GM12878 (cell line): ENCODE measurements around the gene PCDHGB5. TPM values are rescaled to one million over a fixed set of nuclear protein-coding genes. Genes with fewer than 3 reads are reported as not detected.
"Not testable (repeated sequence)": the region's sequence is repeated elsewhere in the genome, so short reads cannot be mapped to it uniquely, and the experiment has no call there.

Experiments
- ATAC-seq: fragments of 200-7000 bp; cut with Tn5 transposase; 3 replicates; pipeline ENCODE4 v1.9.1; 2020; ENCODE audit warnings: mild to moderate bottlenecking, moderate library complexity
- Bru-seq: library from RNA; stranded (reverse); fragments of 400-500 nt; gene quantifications from one replicate; lab custom pipeline; 2021; lab: Mats Ljungman, UMichigan
- BruChase-seq, 2 experiments: library from RNA; stranded (reverse); fragments of 400-500 nt; gene quantifications; one replicate each; lab custom pipeline; 2021; lab: Mats Ljungman, UMichigan
- BruUV-seq: library from RNA; stranded (reverse); fragments of 400-500 nt; replicated peaks from 2 replicates; lab custom pipeline; 2021; lab: Mats Ljungman, UMichigan
- CTCF ChIA-PET: fragments of 300-600 bp; sonication (Branson Sonifier 250); formaldehyde crosslinking; extraction: SDS; loops from one replicate; lab custom pipeline; 2021; ENCODE audit warnings: inconsistent platforms; lab: Yijun Ruan, JAX
- POLR2A ChIA-PET: fragments of 350-600 bp; formaldehyde crosslinking; extraction: SDS; loops from one replicate; lab custom pipeline; 2021; ENCODE audit warnings: inconsistent platforms; lab: Charles Lee
- RAD21 ChIA-PET: fragments of 300-600 bp; sonication (Branson Sonifier 250); formaldehyde crosslinking; loops from one replicate; lab custom pipeline; 2023; ENCODE audit warnings: antibody characterized with exemption; ENCODE audit not compliant: unreplicated experiment; lab: Charles Lee
- SMC1A ChIA-PET: fragments of 300-600 bp; sonication (Branson Sonifier 250); formaldehyde crosslinking; loops from one replicate; lab custom pipeline; 2023; ENCODE audit not compliant: unreplicated experiment, uncharacterized antibody; lab: Charles Lee
- DNase-seq: peaks from one replicate; pipeline ENCODE4 v3.0.0-alpha.2; 2011; ENCODE audit warnings: low read depth, low spot score
- FAIRE-seq: peaks from 3 replicates; lab custom pipeline; 2011; peaks lifted over from hg19 to GRCh38; lab: Jason Lieb, UNC
- H2AFZ ChIP-seq: 2 replicates; pipeline ENCODE4 v1.6.0; 2011; ENCODE audit warnings: low read depth, low read length, control low read depth; ENCODE audit not compliant: control insufficient read depth
- H3K27ac ChIP-seq: 2 replicates; pipeline ENCODE4 v1.5.1; 2011; ENCODE audit warnings: control low read depth; ENCODE audit not compliant: control insufficient read depth, insufficient read depth
- H3K27me3 ChIP-seq, 2 experiments: replicated peaks in 1 of 2; 2 replicates each; pipeline versions ENCODE4 v1.6.0 to v1.6.1; 2011; ENCODE audit warnings: low read length in 1 of 2; ENCODE audit not compliant: control insufficient read depth in 2 of 2, insufficient read depth in 2 of 2
- H3K36me3 ChIP-seq, 2 experiments: 2 replicates each; pipeline ENCODE4 v1.5.1; 2011; ENCODE audit warnings: low read length in 1 of 2; ENCODE audit not compliant: control insufficient read depth in 2 of 2, insufficient read depth in 2 of 2
- H3K4me1 ChIP-seq: 2 replicates; pipeline ENCODE4 v1.6.1; 2011; ENCODE audit warnings: mild to moderate bottlenecking, low read length, moderate library complexity, mixed read lengths; ENCODE audit not compliant: control insufficient read depth, insufficient read depth
- H3K4me2 ChIP-seq: 2 replicates; pipeline ENCODE4 v1.6.0; 2011; ENCODE audit warnings: control low read depth; ENCODE audit not compliant: control insufficient read depth, insufficient read depth
- H3K4me3 ChIP-seq: fragments of 200-600 bp; sonication (generic); 2 replicates; pipeline ENCODE4 v1.5.1; 2016
- H3K79me2 ChIP-seq: 2 replicates; pipeline ENCODE4 v1.6.0; 2011; ENCODE audit warnings: low read length; ENCODE audit not compliant: control insufficient read depth, insufficient read depth
- H3K9ac ChIP-seq: 2 replicates; pipeline ENCODE4 v1.8.0; 2011; ENCODE audit warnings: low read length, control low read depth, mixed read lengths; ENCODE audit not compliant: control insufficient read depth, insufficient read depth
- H3K9me3 ChIP-seq: replicated peaks from 3 replicates; pipeline ENCODE4 v1.5.1; 2011; ENCODE audit warnings: mild to moderate bottlenecking, low read length; ENCODE audit not compliant: control insufficient read depth, insufficient read depth
- H4K20me1 ChIP-seq: 2 replicates; pipeline ENCODE4 v1.6.0; 2011; ENCODE audit not compliant: control insufficient read depth, insufficient read depth
- CBX5 ChIP-seq: sonication (generic); IDR thresholded peaks from 2 replicates; pipeline ENCODE4 v1.6.1; 2016; ENCODE audit warnings: low read depth, moderate library complexity, mild to moderate bottlenecking, inconsistent platforms
- NRF1 ChIP-seq: conservative IDR thresholded peaks from 2 replicates; pipeline ENCODE4 v1.6.1; 2011; ENCODE audit warnings: mild to moderate bottlenecking, low read depth, low read length, improper control_type of control experiment
- RAD21 ChIP-seq: IDR thresholded peaks from 2 replicates; pipeline ENCODE4 v1.6.1; 2011; ENCODE audit warnings: mild to moderate bottlenecking, low read depth, low read length, moderate library complexity; ENCODE audit not compliant: insufficient read depth
- WGBS: methylation state at CpG from one replicate; pipeline ENCODE4 v1.1.6; 2016; ENCODE audit warnings: low lambda C conversion rate; ENCODE audit not compliant: insufficient replicate concordance, insufficient coverage; ENCODE audit errors: missing lambda C conversion rate; 5-methylcytosine and 5-hydroxymethylcytosine counted together
- in situ Hi-C: fragments of 300-500 bp; cut with MboI; formaldehyde crosslinking; loops from 9 replicates; pipeline ENCODE4 v1.14.3; 2018; ENCODE audit warnings: mixed read lengths
- intact Hi-C: fragments of 100-400 bp; cut with micrococcal nuclease; formaldehyde crosslinking; loops from one replicate; pipeline ENCODE4 v1.14.2; 2022; ENCODE audit not compliant: unreplicated experiment
- long read RNA-seq, 2 experiments: library from polyadenylated mRNA; unstranded; transcript quantifications; one replicate each; pipeline ENCODE4 v2.0.0, GENCODE V29; 2019 to 2020
- polyA minus RNA-seq, 3 experiments: library from RNA; depleted of rRNA, polyadenylated mRNA; stranded (reverse); fragments of >200 nt; gene quantifications; 2 replicates each; pipeline ENCODE4 v1.2.3, GENCODE V29; 2011
- polyA plus RNA-seq, 11 experiments: library from polyadenylated mRNA; depleted of rRNA in 4 of 11; unstranded in 6 of 11; stranded (reverse) in 5 of 11; fragments of >200 nt; fragmentation: Nextera tagmentation in 4 of 11; fragmentation: Illumina TruSeq in 1 of 11; extraction: Ambion mirVana in 4 of 11; extraction: Trizol in 1 of 11; gene quantifications; 1 replicate in 1 of 11; 2 replicates in 10 of 11; pipeline versions ENCODE4 v1.2.1 to v1.2.3, GENCODE V29; 2011 to 2016; ENCODE audit warnings: inconsistent platforms in 2 of 11, missing spikeins in 2 of 11, low read depth in 1 of 11
- total RNA-seq, 4 experiments: library from RNA; depleted of rRNA in 3 of 4; stranded (reverse); fragments of >200 nt in 3 of 4; fragmentation: Illumina TruSeq in 1 of 4; extraction: Trizol in 1 of 4; gene quantifications; 2 replicates each; pipeline versions ENCODE4 v1.2.1 to v1.2.3, GENCODE V29; 2013 to 2021
- TF ChIP-seq, protein P1 (sequence below), 3 experiments: IDR thresholded peaks in 2 of 3; conservative IDR thresholded peaks in 1 of 3; 2 replicates each; pipeline ENCODE4 v1.5.1; 2011; ENCODE audit warnings: low read depth in 3 of 3, low read length in 3 of 3, mild to moderate bottlenecking in 3 of 3, control low read depth in 2 of 3, moderate library complexity in 2 of 3, inconsistent platforms in 1 of 3, mixed read lengths in 1 of 3; ENCODE audit not compliant: control insufficient read depth in 2 of 3, insufficient read depth in 1 of 3; ENCODE audit errors: extremely low read depth in 1 of 3

Gene PCDHGB5
- 2.9 and 3.9 TPM in 2 replicates for total RNA-seq (2013; cell fraction: nucleolus; rRNA removed)
- total RNA-seq (2014; rRNA removed) (1.4 and 1.9 TPM in 2 replicates), total RNA-seq (2014; rRNA removed; fragmentation: Illumina TruSeq; extraction: Trizol) (1.3 TPM in 2 replicates), total RNA-seq (2021) (1.8 and 2.3 TPM in 2 replicates), polyA plus RNA-seq (2011; rRNA removed) (0.07 TPM in 1 of 2 replicates, not detected in the other), polyA plus RNA-seq (2014; fragmentation: Illumina TruSeq; extraction: Trizol) (1.1 TPM in 2 replicates), polyA plus RNA-seq (2014; fragmentation: Nextera tagmentation; extraction: Ambion mirVana) (under 1 TPM in 1 of 2 experiments, not detected in 1; 0.02 TPM), polyA plus RNA-seq (2014; rRNA removed) (0.95 TPM in 2 replicates), polyA plus RNA-seq (2016; fragmentation: Nextera tagmentation; extraction: Ambion mirVana) (1 to 10 TPM; 1.4 to 2.3 TPM), polyA minus RNA-seq (2011; rRNA and poly(A)+ RNA removed) (0.07 and 0.26 TPM in 2 replicates), Bru-seq, nascent RNA (percentile 33 among the genes with signal in this experiment), BruChase-seq, experiment 1, labeled RNA remaining after a 6-hour chase (percentile 39 among the genes with signal in this experiment), BruChase-seq, experiment 2, labeled RNA remaining after a 2-hour chase (percentile 39 among the genes with signal in this experiment)
- 0.60 TPM for polyA plus RNA-seq (2011; ENCODE audit: low read depth)
- polyA plus RNA-seq (2011; cell fraction: cytosol; rRNA removed), result 0.06 and 0.07 TPM in 2 replicates
- 0.16 and 0.32 TPM in 2 replicates for polyA plus RNA-seq (2011; cell fraction: nucleus; rRNA removed)
- 1.1 and 1.4 TPM in 2 replicates for polyA plus RNA-seq (2012)
- not detected in 2 replicates for polyA minus RNA-seq (2011; cell fraction: cytosol; rRNA and poly(A)+ RNA removed)
- 0.48 and 0.57 TPM in 2 replicates for polyA minus RNA-seq (2011; cell fraction: nucleus; rRNA and poly(A)+ RNA removed)
- long read RNA-seq, experiment 1, result 0 reads
- long read RNA-seq, experiment 2, partial matches to known transcripts, result 0 of 1 reads
- long read RNA-seq, experiment 2, other reads (novel, unspliced or antisense), result 0 of 1 reads

DNA sequence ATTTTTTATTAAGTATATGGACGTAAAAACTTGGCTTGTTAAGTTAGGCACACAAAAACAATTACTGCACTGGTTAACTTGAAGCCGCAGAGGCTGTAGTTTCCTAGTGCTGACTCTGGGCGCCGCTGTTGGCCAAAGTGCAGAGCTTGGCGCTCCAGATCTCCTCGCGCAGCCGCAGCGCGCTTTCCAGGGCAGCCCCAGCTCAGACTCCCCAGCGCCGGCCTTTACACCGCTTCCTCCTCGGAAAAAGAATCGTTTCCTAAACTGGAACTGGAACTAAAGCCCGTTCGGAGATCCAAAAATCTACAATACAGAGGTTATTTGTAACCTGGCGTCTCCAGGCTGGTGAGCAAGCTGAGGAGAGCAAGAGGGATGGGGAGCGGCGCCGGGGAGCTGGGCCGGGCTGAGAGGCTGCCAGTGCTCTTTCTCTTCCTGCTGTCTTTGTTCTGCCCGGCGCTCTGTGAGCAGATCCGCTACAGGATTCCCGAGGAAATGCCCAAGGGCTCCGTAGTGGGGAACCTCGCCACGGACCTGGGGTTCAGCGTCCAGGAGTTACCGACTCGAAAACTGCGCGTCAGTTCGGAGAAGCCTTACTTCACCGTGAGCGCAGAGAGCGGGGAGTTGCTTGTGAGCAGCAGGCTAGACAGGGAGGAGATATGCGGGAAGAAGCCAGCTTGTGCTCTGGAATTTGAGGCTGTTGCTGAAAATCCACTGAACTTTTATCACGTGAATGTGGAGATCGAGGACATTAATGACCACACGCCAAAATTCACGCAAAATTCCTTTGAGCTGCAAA, at the start of gene PCDHGB5:
TSS of gene PCDHGB5 (plus strand) at position 192 of the 796 bp plus-strand sequence. CDS start at position 373, 181 bp downstream.
- H3K4me1 ChIP-seq, H3K27me3 ChIP-seq, H3K36me3 ChIP-seq, DNase-seq, H3K4me2 ChIP-seq, POLR2A ChIA-PET, H3K27ac ChIP-seq, H3K9ac ChIP-seq, BruUV-seq: not testable (repeated sequence)
- ChIA-PET SMC1A (interaction anchor here (1.3 kb wide), 1 partner anchor 160 kb away, joined by 5 read pairs; no protein-coding TSS in a partner anchor), CTCF (interaction anchor here (0.9 to 1.7 kb wide), 10 partner anchors 10 to 166 kb away, joined by 3 to 8 read pairs (median 4); partner anchors contain the start of genes PCDHGA1, PCDHGA10, PCDHGA12 and PCDHGB3)
- Histone ChIP-seq H3K9me3 (peaks cover 18% of the 10 kb centered on the region; the same call in 2 of the 3 replicates), H3K4me3 (peak within 1 kb of the TSS; percentile 53; the same call in 1 of the 2 replicates)
- FAIRE-seq (peak; percentile 38), ATAC-seq (peak; percentile 82)
- TF ChIP-seq RAD21 (peak; percentile 37), CBX5 (peak; percentile 60; the same call in 1 of the 2 replicates), NRF1 (0 out of 2 replicates have a peak, but pooled peaks have one; percentile 12)
- TF ChIP-seq, protein P1, sequence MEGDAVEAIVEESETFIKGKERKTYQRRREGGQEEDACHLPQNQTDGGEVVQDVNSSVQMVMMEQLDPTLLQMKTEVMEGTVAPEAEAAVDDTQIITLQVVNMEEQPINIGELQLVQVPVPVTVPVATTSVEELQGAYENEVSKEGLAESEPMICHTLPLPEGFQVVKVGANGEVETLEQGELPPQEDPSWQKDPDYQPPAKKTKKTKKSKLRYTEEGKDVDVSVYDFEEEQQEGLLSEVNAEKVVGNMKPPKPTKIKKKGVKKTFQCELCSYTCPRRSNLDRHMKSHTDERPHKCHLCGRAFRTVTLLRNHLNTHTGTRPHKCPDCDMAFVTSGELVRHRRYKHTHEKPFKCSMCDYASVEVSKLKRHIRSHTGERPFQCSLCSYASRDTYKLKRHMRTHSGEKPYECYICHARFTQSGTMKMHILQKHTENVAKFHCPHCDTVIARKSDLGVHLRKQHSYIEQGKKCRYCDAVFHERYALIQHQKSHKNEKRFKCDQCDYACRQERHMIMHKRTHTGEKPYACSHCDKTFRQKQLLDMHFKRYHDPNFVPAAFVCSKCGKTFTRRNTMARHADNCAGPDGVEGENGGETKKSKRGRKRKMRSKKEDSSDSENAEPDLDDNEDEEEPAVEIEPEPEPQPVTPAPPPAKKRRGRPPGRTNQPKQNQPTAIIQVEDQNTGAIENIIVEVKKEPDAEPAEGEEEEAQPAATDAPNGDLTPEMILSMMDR (IDR thresholded peaks at IDR 0.05 in 2 of 3, conservative IDR thresholded peaks at IDR 0.05 in 1 of 3; ENCODE audit: control insufficient read depth in 2 of 3, extremely low read depth in 1 of 3, insufficient read depth in 1 of 3, low read depth in 3 of 3, low read length in 3 of 3), result peak; percentile 40 to 57 (median 41); a peak in 5 of 6 replicates
- TF ChIP-seq, all 136 proteins: peak for 4; not testable (repeated sequence) for 132
- in situ Hi-C loops, H3K79me2 ChIP-seq, H4K20me1 ChIP-seq, H2AFZ ChIP-seq, intact Hi-C loops: not testable (repeated sequence)
- WGBS, result 8% methylated on average over 26 of the region's 43 CpGs
- RAD21 ChIA-PET, result interaction anchor here (1.4 kb wide), 1 partner anchor 15 kb away, joined by 4 read pairs; the partner anchor contains the start of gene PCDHGA10
